SK-N-SH treated with all-trans-retinoic acid at 6 μM for 48 hours (cell line): Measurements from ENCODE around the gene FGF14.

Experiments used
- ARNTL ChIP-seq: fragments of 450-650 bp; formaldehyde crosslinking; IDR thresholded peaks from 2 replicates; pipeline ENCODE4 v1.5.0; 2020; ENCODE audit warnings: low read depth, mild to moderate bottlenecking, moderate library complexity, borderline replicate concordance
- ESRRG ChIP-seq: fragments of 250-450 bp; sonication (Bioruptor Pico); IDR thresholded peaks from 2 replicates; pipeline ENCODE4 v1.6.1; 2021; ENCODE audit warnings: mild to moderate bottlenecking
- OSR1 ChIP-seq: fragments of 250-450 bp; sonication (Bioruptor Pico); IDR thresholded peaks from 2 replicates; pipeline ENCODE4 v1.8.0; 2022; ENCODE audit warnings: moderate library complexity, mild to moderate bottlenecking, inconsistent platforms
- PATZ1 ChIP-seq: fragments of 250-450 bp; sonication (Bioruptor Pico); IDR thresholded peaks from 2 replicates; pipeline ENCODE4 v1.8.0; 2020; ENCODE audit warnings: mild to moderate bottlenecking, moderate library complexity, borderline replicate concordance
- POU6F1 ChIP-seq: fragments of 250-450 bp; sonication (Bioruptor Pico); IDR thresholded peaks from 2 replicates; pipeline ENCODE4 v1.8.0; 2021; ENCODE audit warnings: low read depth, mild to moderate bottlenecking, moderate library complexity, borderline replicate concordance
- RARB ChIP-seq: fragments of 250-450 bp; sonication (Bioruptor Pico); IDR thresholded peaks from 2 replicates; pipeline ENCODE4 v1.8.0; 2021; ENCODE audit warnings: mild to moderate bottlenecking, moderate library complexity
- SNAI2 ChIP-seq: fragments of 250-450 bp; sonication (Bioruptor Pico); IDR thresholded peaks from 2 replicates; pipeline ENCODE4 v1.5.0; 2020; ENCODE audit warnings: mild to moderate bottlenecking, moderate library complexity
- TOX ChIP-seq: fragments of 250-450 bp; sonication (Bioruptor Pico); IDR thresholded peaks from 2 replicates; pipeline ENCODE4 v1.8.0; 2021; ENCODE audit warnings: mild to moderate bottlenecking, moderate library complexity, borderline replicate concordance
- ZFP3 ChIP-seq: fragments of 250-450 bp; sonication (Bioruptor Pico); IDR thresholded peaks from 2 replicates; pipeline ENCODE4 v1.5.0; 2020; ENCODE audit warnings: mild to moderate bottlenecking, moderate library complexity
- ZFP30 ChIP-seq: fragments of 450-650 bp; formaldehyde crosslinking; IDR thresholded peaks from 2 replicates; pipeline ENCODE4 v1.5.0; 2022; ENCODE audit warnings: mild to moderate bottlenecking, moderate library complexity
- ZNF8 ChIP-seq: fragments of 450-650 bp; formaldehyde crosslinking; IDR thresholded peaks from 2 replicates; pipeline ENCODE4 v1.5.0; 2020; ENCODE audit warnings: mild to moderate bottlenecking, moderate library complexity
- TF ChIP-seq, protein P1 (sequence below): fragments of 250-450 bp; sonication (Bioruptor Pico); IDR thresholded peaks from 2 replicates; pipeline ENCODE4 v1.5.1; 2021; ENCODE audit warnings: mild to moderate bottlenecking, moderate library complexity

DNA sequence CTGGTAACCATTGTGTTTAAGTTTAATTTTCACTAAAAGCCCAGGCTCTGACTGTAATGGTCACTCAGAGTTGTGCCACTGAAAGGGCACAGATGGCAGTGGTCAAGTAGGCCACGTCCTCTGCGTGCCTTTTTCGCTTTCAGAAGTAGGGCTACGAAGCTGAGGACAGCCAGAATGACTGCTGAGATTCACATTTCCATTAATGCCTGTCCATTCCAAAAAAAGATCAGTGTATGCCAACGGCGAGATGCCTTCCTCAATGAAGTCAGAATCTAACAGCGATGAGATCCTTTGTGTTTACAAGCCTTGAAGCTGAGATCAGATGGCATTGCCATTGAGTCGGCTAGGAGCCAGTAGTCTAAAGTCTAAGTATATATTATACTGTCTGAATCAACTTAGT, 311.3 kb downstream of the FGF14 start:
- TF ChIP-seq ZFP30 (CRISPR knock-in tag) (no peak), OSR1 (no peak), ARNTL (CRISPR knock-in tag) (no peak), POU6F1 (CRISPR knock-in tag) (no peak), RARB (no peak), ZFP3 (CRISPR knock-in tag) (no peak), SNAI2 (CRISPR knock-in tag) (no peak), ESRRG (CRISPR knock-in tag) (no peak), TOX (CRISPR knock-in tag) (no peak), PATZ1 (CRISPR knock-in tag) (no peak), ZNF8 (CRISPR knock-in tag) (no peak)
- TF ChIP-seq, protein P1, sequence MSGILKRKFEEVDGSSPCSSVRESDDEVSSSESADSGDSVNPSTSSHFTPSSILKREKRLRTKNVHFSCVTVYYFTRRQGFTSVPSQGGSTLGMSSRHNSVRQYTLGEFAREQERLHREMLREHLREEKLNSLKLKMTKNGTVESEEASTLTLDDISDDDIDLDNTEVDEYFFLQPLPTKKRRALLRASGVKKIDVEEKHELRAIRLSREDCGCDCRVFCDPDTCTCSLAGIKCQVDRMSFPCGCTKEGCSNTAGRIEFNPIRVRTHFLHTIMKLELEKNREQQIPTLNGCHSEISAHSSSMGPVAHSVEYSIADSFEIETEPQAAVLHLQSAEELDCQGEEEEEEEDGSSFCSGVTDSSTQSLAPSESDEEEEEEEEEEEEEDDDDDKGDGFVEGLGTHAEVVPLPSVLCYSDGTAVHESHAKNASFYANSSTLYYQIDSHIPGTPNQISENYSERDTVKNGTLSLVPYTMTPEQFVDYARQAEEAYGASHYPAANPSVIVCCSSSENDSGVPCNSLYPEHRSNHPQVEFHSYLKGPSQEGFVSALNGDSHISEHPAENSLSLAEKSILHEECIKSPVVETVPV (CRISPR knock-in tag): no peak
